GM18909 (cell line): ENCODE measurements around the gene APBB1IP.

Experiments used
- ATAC-seq: cut with Tn5 transposase; IDR thresholded peaks from one replicate; pipeline ENCODE4 v1.9.1; 2021; ENCODE audit warnings: mild to moderate bottlenecking; ENCODE audit not compliant: unreplicated experiment, poor library complexity

The APBB1IP gene

DNA sequence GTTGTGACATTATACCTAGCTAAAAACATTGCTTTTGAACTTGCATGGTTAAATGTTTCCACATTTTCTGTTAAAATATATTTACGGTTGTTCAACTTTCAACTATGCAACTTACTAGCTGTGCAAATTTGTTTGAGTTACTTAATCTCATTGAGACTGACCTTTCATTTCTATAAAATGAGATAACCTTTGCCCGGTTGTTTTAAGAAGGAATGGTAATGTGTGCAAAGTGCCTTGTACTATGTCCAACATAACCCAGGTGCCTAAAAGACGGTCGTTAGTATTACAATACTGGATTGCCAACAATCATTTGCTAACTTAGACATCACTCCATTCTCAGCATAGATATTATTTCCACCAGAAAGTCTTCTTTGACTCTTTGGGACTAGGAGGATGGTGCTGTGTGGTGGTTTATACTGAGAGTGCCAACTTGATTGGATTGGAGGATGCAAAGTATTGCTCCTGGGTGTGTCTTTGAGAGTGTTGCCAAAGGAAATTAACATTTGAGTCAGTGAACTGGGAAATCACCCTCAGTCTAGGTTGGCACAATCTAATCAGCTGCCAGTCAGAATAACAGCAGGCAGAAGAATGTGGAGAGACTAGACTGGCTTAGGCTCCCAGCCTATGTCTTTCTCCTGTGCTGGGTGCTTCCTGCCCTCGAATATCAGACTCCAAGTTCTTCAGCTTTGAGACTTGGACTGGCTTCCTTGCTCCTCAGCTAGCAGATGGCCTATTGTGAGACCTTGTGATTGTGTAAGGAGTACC, 174.2 kb downstream of the APBB1IP start:
- no peak for ATAC-seq
